Measurements from ENCODE around the gene KANSL1.

DNA sequence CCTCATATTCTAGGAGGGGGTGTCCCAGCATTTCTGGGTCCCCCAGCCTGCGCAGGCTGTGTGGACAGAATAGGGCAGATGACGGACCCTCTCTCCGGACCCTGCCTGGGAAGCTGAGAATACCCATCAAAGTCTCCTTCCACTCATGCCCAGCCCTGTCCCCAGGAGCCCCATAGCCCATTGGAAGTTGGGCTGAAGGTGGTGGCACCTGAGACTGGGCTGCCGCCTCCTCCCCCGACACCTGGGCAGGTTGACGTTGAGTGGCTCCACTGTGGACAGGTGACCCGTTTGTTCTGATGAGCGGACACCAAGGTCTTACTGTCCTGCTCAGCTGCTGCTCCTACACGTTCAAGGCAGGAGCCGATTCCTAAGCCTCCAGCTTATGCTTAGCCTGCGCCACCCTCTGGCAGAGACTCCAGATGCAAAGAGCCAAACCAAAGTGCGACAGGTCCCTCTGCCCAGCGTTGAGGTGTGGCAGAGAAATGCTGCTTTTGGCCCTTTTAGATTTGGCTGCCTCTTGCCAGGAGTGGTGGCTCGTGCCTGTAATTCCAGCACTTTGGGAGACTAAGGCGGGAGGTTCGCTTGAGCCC is 182.5 kb downstream of the KANSL1 start:
- TF ChIP-seq CTCF (IDR thresholded peaks at IDR 0.05; ENCODE audit: low read depth, low read length, poor library complexity, severe bottlenecking) (no peak), EZH2phosphoT487 (IDR thresholded peaks at IDR 0.05; ENCODE audit: borderline replicate concordance, low read length) (no peak)

All from DOHH2 (cell line).